Endothelial cell of umbilical vein (primary cell): ENCODE data around the gene MRAS.

ENCODE experiments used
- MYC ChIP-seq: IDR thresholded peaks from one replicate; pipeline ENCODE4 v1.6.1; 2011; ENCODE audit warnings: mild to moderate bottlenecking, low read depth, low read length
- POLR2A ChIP-seq: IDR thresholded peaks from 2 replicates; pipeline ENCODE4 v1.6.1; 2012; ENCODE audit warnings: low read depth, mild to moderate bottlenecking, control low read depth, low read length
- POLR2AphosphoS5 ChIP-seq: IDR thresholded peaks from 2 replicates; pipeline ENCODE4 v1.6.1; 2012; ENCODE audit warnings: low read depth, mild to moderate bottlenecking, control low read depth, low read length, moderate library complexity; ENCODE audit not compliant: insufficient read depth
- TF ChIP-seq, protein P1 (sequence below), 2 donors: IDR thresholded peaks; 1 replicate in 1 of 2; 2 replicates in 1 of 2; pipeline ENCODE4 v1.5.1; 2011; ENCODE audit warnings: low read length in 2 of 2, mild to moderate bottlenecking in 2 of 2, moderate library complexity in 2 of 2, control low read depth in 1 of 2, inconsistent platforms in 1 of 2, low read depth in 1 of 2; ENCODE audit not compliant: insufficient read depth in 1 of 2; ENCODE audit errors: extremely low read depth in 1 of 2
- TF ChIP-seq, protein P2 (sequence below): IDR thresholded peaks from 2 replicates; pipeline ENCODE4 v1.6.1; 2011; ENCODE audit not compliant: insufficient read depth, insufficient read length

DNA sequence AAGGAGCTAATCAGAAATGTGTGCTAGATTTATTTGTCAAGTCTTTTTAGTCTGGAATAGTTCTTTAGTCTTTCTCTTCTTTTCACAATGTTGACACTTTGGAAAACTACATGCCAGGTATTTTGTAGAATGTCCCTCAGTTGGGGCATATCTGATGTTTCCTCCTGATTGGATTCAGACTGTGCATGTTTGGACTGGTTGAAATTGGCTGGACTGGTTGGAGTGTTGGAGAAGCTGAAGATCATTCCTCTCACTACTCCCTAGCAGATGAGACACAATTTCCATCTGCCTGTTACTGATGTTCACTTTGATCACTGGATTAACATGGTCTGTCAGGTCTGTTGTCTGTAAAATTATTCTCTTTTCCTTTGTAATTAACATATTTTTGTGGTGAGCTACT, 22.4 kb upstream of the MRAS start:
- TF ChIP-seq, protein P1, sequence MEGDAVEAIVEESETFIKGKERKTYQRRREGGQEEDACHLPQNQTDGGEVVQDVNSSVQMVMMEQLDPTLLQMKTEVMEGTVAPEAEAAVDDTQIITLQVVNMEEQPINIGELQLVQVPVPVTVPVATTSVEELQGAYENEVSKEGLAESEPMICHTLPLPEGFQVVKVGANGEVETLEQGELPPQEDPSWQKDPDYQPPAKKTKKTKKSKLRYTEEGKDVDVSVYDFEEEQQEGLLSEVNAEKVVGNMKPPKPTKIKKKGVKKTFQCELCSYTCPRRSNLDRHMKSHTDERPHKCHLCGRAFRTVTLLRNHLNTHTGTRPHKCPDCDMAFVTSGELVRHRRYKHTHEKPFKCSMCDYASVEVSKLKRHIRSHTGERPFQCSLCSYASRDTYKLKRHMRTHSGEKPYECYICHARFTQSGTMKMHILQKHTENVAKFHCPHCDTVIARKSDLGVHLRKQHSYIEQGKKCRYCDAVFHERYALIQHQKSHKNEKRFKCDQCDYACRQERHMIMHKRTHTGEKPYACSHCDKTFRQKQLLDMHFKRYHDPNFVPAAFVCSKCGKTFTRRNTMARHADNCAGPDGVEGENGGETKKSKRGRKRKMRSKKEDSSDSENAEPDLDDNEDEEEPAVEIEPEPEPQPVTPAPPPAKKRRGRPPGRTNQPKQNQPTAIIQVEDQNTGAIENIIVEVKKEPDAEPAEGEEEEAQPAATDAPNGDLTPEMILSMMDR (IDR thresholded peaks at IDR 0.05; ENCODE audit: extremely low read depth in 1 of 2, insufficient read depth in 1 of 2, low read depth in 1 of 2, low read length in 2 of 2), result no peak
- no peak for TF ChIP-seq POLR2A
- TF ChIP-seq, protein P2, sequence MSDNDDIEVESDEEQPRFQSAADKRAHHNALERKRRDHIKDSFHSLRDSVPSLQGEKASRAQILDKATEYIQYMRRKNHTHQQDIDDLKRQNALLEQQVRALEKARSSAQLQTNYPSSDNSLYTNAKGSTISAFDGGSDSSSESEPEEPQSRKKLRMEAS, result no peak
- TF ChIP-seq MYC, result no peak
- no peak for TF ChIP-seq POLR2AphosphoS5
